Fibroblast of skin of right biceps (primary cell): Measurements from ENCODE around the gene SBF2.

Experiments
- DNase-seq: peaks from one replicate; pipeline ENCODE4 v3.0.0-alpha.2; 2013

The SBF2 gene

DNA sequence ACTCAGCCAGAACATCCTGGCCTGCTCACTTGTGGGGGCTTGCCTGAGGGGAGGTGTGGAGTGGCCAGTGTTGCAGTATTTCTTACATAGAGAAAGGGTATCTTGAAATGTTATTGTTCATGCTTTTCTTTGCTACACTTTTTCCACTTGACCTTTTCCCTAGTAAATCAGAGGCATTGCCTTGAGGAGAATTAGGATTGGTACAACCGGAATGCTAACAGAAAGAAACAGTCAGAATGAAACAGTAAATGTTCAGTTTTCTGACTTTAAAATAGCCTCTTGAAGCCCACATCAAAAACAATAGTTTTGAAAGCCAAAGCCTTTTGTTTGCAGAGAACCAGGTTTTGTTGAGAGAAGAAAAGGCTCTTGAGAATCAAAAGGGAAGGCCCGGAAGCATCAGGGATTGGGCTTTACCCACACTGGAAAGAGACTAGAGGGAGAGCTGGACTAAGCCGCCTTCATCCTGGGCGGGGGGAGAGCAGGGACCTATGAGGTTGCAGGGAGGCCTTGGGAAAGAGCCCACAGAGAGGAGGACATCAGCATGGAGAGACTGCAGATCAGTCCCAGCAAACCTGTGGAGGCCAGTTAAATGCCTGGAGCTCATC, 23.2 kb upstream of the SBF2 start:
- no peak for DNase-seq

- no peak for DNase-seq
These were observed 21.1 kb upstream of the SBF2 start for GRCh38 chr11:10315083-10315482.

DNA sequence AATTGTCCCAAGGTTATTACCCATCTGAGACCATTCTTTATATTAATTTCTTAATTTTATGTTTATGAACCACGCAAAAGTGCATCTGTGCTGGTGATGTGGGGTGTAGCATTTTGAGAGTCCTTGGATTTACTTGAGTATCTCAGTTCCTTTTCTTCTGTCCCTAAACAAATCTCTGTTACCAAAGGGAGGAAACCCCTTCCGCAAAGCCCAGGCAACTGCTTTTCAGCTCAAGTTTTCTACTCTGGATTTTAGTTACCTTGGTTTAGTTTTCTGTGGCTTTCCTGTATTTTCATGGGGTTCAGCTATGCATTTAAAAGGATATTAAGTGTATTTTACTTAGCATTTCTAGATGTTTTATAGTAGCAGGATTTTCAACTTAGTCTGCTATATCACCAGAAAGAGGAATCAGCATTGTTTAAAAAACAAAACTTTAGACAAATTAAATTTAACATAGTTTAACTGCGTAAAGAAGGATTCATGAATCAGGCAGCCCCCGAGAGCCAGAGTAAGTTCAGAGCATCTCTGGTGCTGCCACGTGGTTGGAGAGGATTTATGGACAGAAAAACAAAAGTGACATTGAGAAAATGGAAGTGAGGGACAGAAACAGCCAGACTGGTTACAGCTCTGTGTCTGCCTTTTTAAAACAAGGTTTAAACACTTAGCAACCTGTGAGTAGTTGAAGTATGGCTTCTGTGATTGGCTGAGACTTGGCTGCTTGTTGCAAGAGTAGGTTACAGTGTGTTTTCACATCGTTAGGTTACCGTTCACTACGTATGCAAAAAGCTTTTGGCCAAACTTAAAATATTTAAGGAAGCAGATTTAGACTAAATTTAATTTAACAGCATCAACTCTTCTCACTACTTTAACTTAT, 20.4 kb upstream of the SBF2 start:
- DNase-seq = peak; percentile 38

DNA sequence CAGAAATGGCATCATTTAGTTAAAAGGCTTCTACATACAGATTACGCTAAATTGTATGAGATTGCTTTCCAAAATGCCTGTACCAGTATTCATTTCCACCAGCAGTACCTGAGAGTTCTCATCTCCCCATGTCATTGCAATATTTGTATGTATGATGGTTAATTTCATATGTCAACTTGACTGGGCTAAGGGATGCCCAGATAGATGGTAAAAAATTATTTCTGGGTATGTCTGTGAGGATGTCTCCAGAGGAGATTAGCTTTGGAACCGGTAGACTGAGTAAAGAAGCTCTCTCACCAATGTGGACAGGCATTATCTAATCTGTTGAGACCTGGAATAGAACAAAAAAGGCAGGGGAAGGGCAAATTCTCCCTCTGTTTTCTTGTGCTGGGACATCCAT, 17.8 kb upstream of the SBF2 start:
- DNase-seq = no peak

GRCh38 chr11:10310301-10310841, 16.4 kb upstream of the SBF2 start:
- peak; percentile 45 for DNase-seq

- peak; percentile 69 for DNase-seq
These were observed 15.4 kb upstream of the SBF2 start for GRCh38 chr11:10309163-10310093.

GRCh38 chr11:10308201-10308954, 14.4 kb upstream of the SBF2 start:
- no peak for DNase-seq

GRCh38 chr11:10307400-10308200, 13.6 kb upstream of the SBF2 start:
- DNase-seq = peak; percentile 96

DNA sequence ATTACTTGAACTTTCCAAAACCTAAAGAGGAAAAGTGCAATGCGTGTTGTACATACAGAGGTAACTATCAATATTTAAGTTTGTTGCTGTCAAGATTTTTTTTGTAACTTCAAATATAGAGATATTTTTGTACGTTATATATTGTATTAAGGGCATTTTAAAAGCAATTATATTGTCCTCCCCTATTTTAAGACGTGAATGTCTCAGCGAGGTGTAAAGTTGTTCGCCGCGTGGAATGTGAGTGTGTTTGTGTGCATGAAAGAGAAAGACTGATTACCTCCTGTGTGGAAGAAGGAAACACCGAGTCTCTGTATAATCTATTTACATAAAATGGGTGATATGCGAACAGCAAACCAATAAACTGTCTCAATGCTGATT, 13.0 kb upstream of the SBF2 start:
- no peak for DNase-seq

- peak; percentile 43 for DNase-seq
These were observed 12.2 kb upstream of the SBF2 start for GRCh38 chr11:10305964-10306918.

DNA sequence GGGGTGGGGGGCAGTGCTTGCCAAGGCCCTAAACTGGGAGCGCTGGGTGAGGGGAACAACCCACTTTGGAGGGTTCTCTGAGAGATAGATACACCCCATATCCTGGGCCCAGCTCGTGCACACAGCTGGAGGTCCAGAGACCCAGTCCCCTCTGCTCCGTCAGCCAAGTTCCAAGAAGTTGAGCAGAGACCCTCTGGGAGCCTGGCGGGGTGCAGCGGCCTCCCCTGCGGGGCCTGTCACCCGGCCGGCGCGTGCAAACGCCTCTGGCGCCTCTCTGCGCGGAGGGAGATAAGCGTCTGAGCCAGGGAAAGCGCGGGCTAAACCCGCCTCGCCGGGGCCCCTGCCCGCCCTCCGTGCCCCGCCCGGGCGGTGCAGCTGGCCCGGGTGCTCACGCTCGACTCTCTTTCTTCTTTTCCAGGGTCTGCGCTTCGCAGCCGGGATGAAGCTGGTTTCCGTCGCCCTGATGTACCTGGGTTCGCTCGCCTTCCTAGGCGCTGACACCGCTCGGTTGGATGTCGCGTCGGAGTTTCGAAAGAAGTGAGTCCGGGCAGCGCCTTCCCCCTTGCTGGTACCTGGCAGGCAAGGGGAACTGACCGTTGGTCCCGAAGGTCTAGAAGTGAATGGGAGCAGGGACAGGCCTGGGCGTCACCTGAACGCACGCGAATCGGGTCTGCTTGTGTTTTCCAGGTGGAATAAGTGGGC, 11.4 kb upstream of the SBF2 start:
- peak; percentile 48 for DNase-seq

- peak; percentile 97 for DNase-seq
These were observed 10.7 kb upstream of the SBF2 start, which contains the start of gene ADM for GRCh38 chr11:10304495-10305261. TSS of gene ADM (plus strand) at chr11:10305073. CDS start at chr11:10305701, 628 bp downstream.

GRCh38 chr11:10303558-10304363, 9.7 kb upstream of the SBF2 start:
- DNase-seq = peak; percentile 92

DNA sequence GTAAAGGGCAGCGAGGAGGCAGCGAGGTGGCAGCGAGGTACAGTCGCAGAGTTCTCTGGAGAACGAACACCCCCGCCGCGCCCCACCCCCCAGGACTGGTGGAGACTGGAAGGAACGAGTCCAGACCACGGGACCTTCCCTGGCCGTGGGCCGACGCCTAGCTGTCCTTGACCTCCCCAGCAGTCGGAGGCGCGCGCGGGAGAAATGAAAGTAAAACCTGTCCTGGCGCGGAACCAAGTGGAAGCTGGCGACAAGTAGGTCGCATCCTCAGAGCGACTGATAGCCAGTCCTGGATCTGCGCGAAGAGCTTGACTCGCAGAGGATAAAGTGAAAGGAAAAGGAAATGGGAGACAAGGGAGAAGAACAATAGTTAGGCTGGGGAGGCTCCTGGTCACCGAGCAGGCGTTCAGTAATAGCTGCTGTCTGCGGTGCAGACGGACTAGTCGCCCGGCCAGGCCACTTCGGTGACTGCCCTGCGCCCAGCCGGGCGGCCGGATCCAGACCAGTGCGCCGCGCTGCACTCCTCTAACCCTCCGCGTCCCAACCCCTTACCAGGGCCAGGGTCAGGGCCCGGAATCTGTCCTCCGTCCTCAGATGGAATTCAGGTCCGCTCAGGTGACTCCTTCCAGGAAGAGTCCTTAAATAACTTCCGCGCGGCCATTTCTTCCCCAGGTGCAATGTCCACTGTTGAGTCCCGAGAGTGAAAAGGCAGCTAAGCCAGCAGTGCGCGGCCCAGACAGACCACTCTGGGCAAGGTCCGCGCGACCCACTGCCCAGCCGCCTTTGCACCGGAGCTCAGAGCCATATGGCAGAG, 8.9 kb upstream of the SBF2 start:
- peak; percentile 70 for DNase-seq

- no peak for DNase-seq
These were observed 8.3 kb upstream of the SBF2 start for GRCh38 chr11:10302359-10302743.

GRCh38 chr11:10301656-10302358, 7.8 kb upstream of the SBF2 start:
- DNase-seq = peak; percentile 94
